GM18873 (cell line): ENCODE measurements around the gene PACSIN2.
"Not testable (repeated sequence)": the region's sequence is repeated elsewhere in the genome, so short reads cannot be mapped to it uniquely, and the experiment has no call there.

Source experiments
- ATAC-seq: cut with Tn5 transposase; IDR thresholded peaks from one replicate; pipeline ENCODE4 v1.9.1; 2021; ENCODE audit warnings: mild to moderate bottlenecking, moderate library complexity, moderate number of reproducible peaks; ENCODE audit not compliant: unreplicated experiment, low FRiP score

The PACSIN2 gene

DNA sequence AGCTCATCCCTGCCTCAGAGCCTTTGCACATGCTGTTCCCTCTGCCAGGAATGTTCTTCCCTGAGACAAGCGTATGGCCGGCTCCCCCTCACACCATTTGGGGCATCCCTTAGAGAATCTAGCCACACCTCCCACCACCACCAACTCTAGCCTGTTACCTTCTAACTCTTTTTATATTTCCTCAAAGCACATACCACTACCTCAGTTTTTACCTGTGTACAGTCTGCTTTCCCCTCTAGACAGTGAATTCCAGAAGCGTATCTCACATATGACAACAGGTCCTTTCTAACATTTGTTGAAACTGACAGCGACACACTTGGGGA, 82.8 kb downstream of the PACSIN2 start:
- ATAC-seq = no peak

DNA sequence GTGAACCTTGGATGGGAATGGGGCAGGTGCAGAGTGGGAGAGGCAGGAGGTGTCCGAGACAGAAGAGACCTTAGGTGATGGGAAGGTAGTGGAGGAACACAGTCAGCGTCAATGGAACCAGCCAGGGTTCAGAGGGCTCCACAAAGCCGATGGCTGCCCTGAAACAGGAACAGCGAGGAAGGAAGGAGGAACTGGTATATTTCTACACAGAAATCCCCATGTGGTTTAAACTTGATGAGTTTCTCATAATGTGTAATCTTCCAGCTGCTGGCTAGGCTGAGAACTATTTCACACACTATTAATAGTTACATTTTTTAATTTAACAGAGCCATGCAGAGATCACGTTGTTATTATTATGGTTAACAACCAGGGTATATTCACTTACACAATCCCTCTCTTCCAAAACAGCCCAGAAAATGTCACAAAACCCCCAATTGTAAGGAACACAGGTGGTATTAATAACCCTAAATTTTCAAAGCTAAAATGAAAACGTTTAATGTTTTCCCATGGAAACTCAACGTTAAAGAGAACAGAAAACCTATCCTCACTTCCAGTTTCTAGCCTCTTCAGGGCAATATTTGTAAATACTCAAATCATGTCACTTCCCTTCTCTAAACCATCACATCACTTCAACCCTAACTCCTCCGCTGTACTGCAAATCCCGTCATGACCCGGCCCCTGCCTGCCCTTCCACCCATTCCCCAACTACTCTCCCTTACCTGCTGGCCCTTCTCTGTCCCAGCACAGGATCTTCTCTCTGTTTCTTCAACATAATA, 83.3 kb downstream of the PACSIN2 start:
- peak; percentile 57 for ATAC-seq

DNA sequence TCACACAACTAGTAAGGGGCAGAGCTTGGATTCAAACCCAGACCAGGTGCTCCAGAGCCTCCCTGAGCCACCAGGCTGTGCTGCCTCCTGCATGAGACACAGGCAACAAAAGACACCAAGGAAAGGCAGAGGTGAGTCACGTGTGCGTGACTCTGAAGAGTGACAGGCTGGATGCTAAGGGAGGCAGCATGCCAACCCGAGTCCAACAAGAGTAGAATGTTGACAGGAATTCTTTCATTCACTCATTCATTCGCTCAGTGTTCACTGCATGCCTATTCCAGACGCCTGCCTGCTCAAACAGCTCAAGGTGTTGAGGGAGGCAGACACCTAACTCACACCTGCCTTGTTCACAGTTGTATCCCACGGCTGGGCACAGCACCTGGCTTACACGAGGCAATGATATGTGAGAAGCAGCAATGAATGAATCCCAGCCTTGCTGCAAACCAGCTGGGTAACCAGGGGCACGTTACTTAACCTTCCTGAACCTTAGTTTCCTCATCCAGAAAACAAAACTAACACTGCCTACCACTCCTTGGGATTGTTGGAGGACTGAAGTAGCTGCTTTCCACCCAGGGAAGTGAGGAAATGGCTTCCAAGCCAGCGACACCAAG, 84.0 kb downstream of the PACSIN2 start:
- ATAC-seq = no peak

DNA sequence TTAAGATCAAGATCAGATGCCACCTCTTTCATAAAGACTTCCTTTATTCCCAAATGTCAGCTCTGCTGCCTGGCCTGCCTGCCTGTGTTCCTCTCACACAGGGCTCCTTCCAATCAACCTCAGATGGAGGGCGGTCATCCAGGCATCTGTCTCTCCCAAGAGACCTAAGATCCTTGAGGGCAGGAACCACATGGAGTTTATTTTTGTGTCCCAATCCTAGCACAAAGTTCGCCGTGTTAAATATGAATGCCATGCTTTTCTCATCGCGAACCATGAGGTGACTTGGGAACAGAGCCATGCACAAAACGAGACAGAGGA, 85.2 kb downstream of the PACSIN2 start:
- no peak for ATAC-seq

DNA sequence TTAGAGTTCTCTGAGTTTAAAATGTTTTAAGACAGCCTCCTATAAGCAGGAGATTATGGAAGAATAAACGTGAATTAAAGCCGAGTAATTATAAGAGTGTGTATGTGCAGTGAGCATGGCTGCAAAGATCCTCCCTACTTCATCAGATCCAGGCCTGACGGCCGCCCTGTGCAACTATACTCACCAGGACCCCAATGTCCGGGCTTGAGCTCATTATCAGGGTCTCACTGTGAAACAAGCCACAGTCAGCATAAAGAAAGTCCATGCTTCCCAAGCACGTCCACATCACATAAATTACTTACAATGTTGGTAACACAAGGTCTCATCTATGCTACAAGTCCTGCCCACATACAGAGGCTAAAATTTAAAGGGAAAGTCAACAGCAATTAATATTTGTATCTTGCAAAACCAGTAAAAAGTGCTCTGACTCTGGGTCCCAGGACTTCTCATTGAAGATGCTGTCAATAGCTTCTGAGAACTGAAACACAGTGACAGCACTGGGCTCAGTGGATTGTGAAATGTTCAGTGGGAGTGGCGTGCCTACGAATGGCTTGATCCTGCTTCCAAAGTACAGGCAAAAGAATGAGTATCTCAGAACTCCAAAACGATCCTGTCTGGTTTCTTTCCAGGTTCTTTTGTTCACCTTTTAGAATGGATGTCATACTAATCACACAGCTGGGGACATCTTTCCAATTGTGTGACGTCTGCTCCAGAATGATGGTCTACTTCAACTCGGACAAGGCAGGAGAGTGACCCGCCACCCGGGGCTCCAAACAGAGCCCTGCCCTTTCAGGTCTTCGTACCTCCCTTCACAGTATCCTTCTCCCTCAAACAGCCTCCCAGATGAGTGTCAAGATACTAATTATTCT, 85.7 kb downstream of the PACSIN2 start:
- ATAC-seq = no peak

DNA sequence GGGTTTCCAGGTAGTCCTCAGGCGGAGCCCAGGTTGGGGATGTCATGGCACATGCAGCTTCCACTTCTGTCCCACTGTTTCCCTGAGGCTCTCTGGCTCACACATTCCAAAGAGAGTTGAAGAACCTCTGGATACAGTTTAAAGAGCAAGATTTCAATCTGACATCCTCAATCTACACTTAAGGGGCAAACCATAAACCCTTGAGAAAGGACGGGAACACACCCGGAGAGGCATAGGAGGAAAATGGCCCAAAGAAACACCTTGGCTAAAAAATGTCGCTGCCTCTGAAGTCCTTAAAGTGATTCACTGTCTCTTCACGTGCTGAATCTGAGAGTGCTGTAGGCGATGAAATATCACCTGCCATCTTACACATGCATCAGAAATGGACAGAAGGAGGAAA, 87.0 kb downstream of the PACSIN2 start:
- ATAC-seq = no peak

GRCh38 chr22:42926768-42927167, 88.2 kb downstream of the PACSIN2 start:
- no peak for ATAC-seq

DNA sequence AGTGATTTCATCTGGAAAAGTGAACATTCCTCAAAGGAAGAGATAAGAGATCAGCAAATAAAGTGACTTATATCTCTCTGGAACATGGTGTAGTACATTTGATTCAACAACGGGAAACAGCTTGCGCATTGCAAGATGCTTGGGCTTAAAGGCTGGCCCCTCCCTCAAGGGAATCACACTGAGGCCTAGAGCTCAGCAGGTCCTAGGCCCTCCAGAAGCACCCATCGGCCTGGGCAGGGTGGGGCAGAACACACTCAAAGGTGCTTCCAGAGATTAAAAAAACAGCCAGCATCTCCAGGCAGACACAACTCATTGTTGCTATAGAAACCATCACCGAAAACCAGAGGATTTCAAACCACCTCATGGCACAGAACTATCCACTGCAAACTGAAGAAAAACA, 88.8 kb downstream of the PACSIN2 start:
- ATAC-seq = no peak

DNA sequence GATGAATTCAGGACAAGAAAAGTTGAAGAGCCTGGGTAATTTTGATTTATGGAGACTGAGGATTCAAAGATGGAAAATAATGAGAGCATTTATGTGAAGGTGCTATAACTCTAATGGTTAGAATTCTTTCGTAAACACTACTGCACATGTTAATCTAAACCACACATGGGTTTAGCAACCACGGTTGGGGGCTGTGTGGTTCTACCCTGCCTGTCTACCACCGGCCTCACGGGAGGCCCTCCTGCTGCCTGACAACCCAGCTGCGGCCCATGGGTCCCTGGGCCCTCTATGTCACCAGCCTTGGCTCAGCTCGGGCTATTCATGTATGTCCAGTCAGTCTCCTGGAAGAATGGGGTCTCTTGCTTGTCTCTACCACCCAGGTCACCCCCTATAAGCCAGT, 89.4 kb downstream of the PACSIN2 start:
- ATAC-seq = no peak

- ATAC-seq = not testable (repeated sequence)
Measured at GRCh38 chr22:42925031-42925430, 89.9 kb downstream of the PACSIN2 start.

DNA sequence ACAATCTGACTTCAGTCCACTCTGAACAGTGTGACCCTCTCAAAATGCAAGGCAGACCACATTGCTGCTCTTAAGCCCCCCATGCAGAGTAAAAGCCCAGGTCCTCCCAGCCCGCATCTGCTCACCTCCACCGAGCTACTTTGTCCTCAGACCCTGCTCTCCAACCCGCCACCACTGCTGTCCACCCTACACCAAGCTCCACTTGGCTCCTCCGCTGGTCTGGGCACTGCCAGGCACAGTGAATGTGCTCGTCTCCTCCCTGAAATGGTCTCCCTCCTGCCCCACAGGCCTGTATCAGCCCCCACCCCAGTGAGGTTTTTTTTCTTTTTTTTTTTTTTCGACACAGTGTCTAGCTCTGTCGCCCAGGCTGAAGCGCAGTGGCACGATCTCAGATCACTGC, 90.5 kb downstream of the PACSIN2 start:
- no peak for ATAC-seq

- ATAC-seq = no peak
Measured at GRCh38 chr22:42922374-42923191, 92.4 kb downstream of the PACSIN2 start.

GRCh38 chr22:42920101-42920820, 94.7 kb downstream of the PACSIN2 start:
- ATAC-seq = no peak

- ATAC-seq = no peak
Measured at GRCh38 chr22:42919199-42919598, 95.8 kb downstream of the PACSIN2 start.

GRCh38 chr22:42918500-42918899, 96.4 kb downstream of the PACSIN2 start:
- no peak for ATAC-seq

DNA sequence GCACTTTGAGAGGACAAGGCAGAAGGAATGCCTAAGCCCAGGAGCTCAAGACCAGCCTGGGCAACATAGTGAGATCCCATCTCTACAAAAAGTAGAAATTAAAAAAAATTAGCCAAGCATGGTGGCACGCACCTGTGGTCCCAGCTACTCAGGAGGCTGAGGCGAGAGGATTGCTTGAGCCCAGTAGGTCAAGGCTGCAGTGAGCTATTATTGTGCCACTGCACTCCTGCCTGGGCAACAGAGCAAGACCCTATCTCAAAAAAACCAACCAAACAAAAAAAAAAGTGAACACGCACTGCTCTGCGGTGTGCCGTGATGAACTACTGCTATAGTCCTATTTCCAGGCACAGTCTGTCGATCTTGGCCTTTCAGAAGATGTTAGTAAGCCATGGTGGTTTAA, 97.6 kb downstream of the PACSIN2 start:
- not testable (repeated sequence) for ATAC-seq

- no peak for ATAC-seq
Measured at GRCh38 chr22:42915980-42916765, 98.8 kb downstream of the PACSIN2 start.

- no peak for ATAC-seq
Measured at GRCh38 chr22:42914511-42915076, 100.4 kb downstream of the PACSIN2 start.
